IPS-15b (cell line): Measurements from ENCODE around the gene BLNK.

Experiments used
- H3K27me3 ChIP-seq: one replicate; pipeline ENCODE4 v1.6.1; 2013; ENCODE audit warnings: low read length; ENCODE audit not compliant: control insufficient read depth, insufficient read depth
- H3K36me3 ChIP-seq: one replicate; pipeline ENCODE4 v1.6.1; 2013; ENCODE audit warnings: low read length; ENCODE audit not compliant: control insufficient read depth, insufficient read depth
- H3K4me1 ChIP-seq: one replicate; pipeline ENCODE4 v1.6.1; 2013; ENCODE audit warnings: mild to moderate bottlenecking, low read length; ENCODE audit not compliant: control insufficient read depth, insufficient read depth
- H3K4me3 ChIP-seq: one replicate; pipeline ENCODE4 v1.5.1; 2013; ENCODE audit warnings: low read depth, low read length
- H3K9ac ChIP-seq: one replicate; pipeline ENCODE4 v1.6.1; 2013; ENCODE audit warnings: low read depth, mild to moderate bottlenecking, low read length
- H3K9me3 ChIP-seq: one replicate; pipeline ENCODE4 v1.6.1; 2013; ENCODE audit warnings: mild to moderate bottlenecking, low read length; ENCODE audit not compliant: control insufficient read depth, insufficient read depth

The BLNK gene

DNA sequence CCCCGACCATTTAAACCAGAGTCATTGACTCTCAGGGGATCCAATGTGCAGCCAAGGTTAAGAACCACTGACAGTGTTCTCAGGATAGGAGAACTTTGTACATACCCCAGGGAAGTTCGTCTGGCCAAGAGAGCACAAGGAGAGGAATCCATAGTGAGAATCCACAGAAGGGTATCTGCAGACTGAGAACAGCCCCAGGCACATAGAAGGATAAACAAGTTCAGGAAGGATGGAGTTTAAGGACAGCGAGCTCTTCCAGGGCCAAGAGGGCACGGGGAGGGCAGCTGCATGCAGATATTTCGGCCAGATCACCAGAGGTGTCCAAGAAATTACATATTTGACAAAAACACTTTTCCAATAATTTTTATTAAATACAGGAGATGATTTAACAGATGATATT lies 16.4 kb downstream of the BLNK start:
- no peak overlapping the region for H3K9ac ChIP-seq
- peaks cover 5% of the 10 kb centered on the region for H3K4me1 ChIP-seq
- no peaks in the 10 kb centered on the region for H3K36me3 ChIP-seq

DNA sequence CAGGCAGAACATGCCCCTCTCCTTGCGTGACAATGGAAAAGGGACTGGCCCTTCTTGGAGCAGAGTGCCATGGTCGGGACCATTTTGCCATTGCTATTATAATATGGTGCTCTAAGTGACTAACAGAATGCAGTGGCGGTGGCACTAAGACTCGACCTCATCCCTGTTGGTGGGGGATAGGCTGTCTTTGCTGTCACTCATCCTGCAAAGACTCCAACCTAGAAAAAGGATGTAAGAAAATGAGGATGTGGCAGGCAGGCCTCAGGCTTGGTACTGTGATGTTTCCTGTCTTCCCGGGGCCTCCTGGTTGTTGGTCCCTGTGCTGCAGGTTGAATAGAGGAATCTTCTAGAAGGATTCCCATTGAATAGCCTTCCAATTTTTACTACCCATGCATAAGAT lies 18.6 kb downstream of the BLNK start:
- no peak overlapping the region for H3K4me3 ChIP-seq
- H3K36me3 ChIP-seq = no peaks in the 10 kb centered on the region
- no peak overlapping the region for H3K9ac ChIP-seq
- H3K4me1 ChIP-seq = peaks cover 7% of the 10 kb centered on the region
- H3K9me3 ChIP-seq = no peaks in the 10 kb centered on the region
- no peaks in the 10 kb centered on the region for H3K27me3 ChIP-seq

More for the DNA sequence above, 16.4 kb downstream of the BLNK start:
- H3K27me3 ChIP-seq = no peaks in the 10 kb centered on the region
- no peaks in the 10 kb centered on the region for H3K9me3 ChIP-seq
- H3K4me3 ChIP-seq = no peak overlapping the region

DNA sequence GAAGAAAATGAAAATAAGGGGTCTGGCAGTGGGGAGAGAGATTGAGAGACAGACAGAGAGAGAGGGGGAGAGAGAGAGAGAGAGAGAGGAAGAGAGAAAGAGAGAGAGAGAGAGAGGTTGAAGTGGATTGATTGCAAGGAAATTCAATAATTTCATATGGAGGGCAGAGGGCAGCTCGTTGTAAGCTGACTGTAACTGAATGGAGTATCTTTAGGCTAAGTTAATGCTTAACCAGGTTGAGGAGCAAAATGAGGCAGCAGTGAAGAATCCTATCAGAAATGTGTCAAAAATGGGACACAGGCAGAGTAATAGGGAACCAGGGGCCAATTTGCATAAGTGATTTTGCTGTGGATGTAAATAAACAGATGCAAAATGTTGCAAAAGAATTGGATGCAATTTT lies 21.0 kb downstream of the BLNK start:
- Histone ChIP-seq H3K27me3 (no peaks in the 10 kb centered on the region), H3K36me3 (no peaks in the 10 kb centered on the region), H3K9ac (no peak overlapping the region), H3K9me3 (no peaks in the 10 kb centered on the region), H3K4me1 (peaks cover 4% of the 10 kb centered on the region), H3K4me3 (no peak overlapping the region)

DNA sequence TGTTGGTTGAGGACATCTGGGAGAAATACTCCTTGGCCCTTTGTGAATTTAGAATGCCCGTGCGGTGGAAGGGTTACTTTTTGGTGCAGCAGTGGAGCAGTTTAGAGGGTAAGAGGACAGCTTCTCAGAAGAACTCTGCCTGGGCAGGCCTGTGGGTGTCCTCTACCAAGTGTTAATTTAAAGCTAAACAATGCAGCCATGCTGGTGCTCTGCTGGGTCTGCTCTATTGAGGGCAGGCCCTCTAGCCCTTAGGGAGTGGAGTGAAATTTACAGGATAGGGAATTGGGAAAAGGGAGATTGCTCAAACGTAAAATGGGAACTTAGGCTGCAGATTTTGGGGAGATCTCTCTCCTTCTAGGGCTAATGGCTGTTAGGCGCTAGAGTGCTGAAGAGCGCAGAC lies 22.1 kb downstream of the BLNK start:
- Histone ChIP-seq H3K27me3 (no peaks in the 10 kb centered on the region), H3K4me1 (peaks cover 2% of the 10 kb centered on the region), H3K4me3 (no peak overlapping the region), H3K9me3 (no peaks in the 10 kb centered on the region), H3K9ac (no peak overlapping the region), H3K36me3 (no peaks in the 10 kb centered on the region)

DNA sequence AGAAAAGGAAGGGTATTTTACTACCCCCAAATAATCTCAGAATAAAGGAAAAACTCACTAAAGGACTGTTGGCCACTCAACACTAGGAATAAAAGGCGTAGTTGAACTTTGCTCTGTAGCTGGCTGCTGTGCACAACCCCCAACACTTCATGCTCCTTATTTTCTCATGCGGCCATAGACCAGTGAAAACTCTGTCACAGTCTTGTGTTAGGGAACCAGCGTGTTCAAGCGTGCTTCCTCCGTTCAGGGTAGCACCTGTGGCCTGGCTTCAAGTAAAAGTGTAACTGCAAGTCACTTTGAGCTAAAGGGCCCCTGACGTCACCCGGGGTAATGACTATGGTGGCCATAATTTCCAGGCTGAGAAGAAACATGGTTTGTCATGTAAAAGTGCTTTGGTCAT lies 27.0 kb downstream of the BLNK start:
- H3K27me3 ChIP-seq = no peaks in the 10 kb centered on the region
- no peaks in the 10 kb centered on the region for H3K36me3 ChIP-seq
- H3K4me3 ChIP-seq = no peak overlapping the region
- H3K9me3 ChIP-seq = no peaks in the 10 kb centered on the region
- no peaks in the 10 kb centered on the region for H3K4me1 ChIP-seq
- H3K9ac ChIP-seq = no peak overlapping the region

DNA sequence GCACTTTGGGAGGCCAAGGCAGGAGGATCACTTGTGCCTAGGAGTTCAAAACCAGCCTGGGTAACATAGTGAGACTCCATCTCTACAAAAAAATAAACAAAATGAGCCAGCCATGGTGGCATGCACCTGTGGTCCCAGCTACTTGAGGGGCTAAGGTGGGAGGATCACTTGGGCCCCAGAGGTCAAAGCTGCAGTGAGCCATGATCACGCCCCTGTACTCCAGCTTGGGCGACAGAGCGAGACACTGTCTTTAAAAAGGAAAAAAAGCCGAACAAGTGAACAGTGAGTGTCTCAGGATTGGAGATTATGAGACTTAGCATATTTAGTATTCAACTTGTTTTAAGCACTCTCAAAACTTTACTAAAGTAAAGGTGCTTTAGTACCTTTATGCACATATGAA lies 28.1 kb downstream of the BLNK start:
- H3K9me3 ChIP-seq = no peaks in the 10 kb centered on the region
- H3K36me3 ChIP-seq = no peaks in the 10 kb centered on the region
- no peaks in the 10 kb centered on the region for H3K27me3 ChIP-seq
- no peaks in the 10 kb centered on the region for H3K4me1 ChIP-seq
- no peak overlapping the region for H3K4me3 ChIP-seq
- no peak overlapping the region for H3K9ac ChIP-seq

DNA sequence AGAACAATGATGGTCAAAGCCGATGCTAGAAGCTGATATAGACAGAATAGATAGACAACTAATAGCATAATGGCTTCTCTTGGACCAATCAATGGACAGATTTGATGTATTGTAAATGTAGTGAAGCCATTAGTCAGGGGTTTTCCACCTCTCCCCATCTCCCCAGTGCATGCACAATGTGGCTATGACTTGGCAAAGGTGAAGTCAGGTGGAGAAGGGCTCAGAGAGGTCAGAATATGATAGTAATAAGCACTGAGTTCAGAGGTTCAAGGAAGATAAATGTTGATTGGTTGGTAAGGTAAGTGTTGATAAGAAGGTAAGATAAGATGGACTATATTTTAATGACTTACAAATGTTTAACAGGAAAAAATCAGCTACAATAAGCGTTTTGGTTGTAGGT lies 28.5 kb downstream of the BLNK start:
- no peaks in the 10 kb centered on the region for H3K36me3 ChIP-seq
- no peak overlapping the region for H3K9ac ChIP-seq
- no peaks in the 10 kb centered on the region for H3K4me1 ChIP-seq
- no peaks in the 10 kb centered on the region for H3K9me3 ChIP-seq
- no peaks in the 10 kb centered on the region for H3K27me3 ChIP-seq
- H3K4me3 ChIP-seq = no peak overlapping the region

DNA sequence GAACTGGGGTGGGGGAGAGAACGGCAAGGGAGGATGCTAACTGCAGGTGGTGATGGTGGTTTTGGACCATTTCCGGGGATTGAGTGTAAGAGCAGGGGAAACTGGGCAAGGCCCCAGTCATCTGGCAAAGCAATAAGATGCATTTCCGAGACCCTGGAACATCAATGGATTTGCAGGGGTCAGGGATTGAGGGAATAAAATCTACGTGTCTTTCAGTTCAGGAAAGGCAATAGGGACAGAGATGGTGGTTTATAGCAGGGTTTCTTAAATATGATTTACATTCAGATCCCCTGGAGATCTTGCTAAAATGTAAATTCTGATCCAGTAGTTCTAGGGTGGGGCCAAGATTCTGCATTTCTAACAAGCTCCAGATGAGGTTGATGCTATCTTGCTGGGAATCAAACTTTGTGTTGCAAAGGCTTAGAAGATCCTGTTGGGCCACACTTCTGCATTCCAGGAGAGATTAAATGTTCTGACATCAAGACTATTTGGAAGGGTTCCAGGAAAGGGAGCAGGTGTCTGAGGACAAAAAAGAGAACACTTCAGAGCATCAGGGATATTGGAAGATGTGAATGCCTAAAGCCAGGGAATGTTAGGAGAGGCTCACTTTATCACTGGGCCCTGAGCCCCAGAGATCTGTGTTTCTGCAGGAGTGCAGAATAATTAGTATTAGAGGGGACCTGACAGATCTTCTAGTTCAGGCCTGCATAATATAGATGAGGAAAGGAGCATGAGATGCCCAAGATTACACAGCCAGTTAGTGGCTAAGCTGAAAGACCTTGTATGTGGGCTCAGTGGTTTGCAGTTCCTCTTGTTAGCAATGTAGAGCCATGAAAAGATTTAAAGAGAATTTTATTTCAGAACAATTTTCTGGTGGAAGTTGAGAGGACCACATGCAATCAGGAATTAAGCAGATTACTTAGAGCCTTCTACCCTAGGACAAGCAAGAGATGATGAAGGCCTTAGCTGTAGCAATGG lies 32.4 kb downstream of the BLNK start:
- no peaks in the 10 kb centered on the region for H3K36me3 ChIP-seq
- H3K4me1 ChIP-seq = no peaks in the 10 kb centered on the region

DNA sequence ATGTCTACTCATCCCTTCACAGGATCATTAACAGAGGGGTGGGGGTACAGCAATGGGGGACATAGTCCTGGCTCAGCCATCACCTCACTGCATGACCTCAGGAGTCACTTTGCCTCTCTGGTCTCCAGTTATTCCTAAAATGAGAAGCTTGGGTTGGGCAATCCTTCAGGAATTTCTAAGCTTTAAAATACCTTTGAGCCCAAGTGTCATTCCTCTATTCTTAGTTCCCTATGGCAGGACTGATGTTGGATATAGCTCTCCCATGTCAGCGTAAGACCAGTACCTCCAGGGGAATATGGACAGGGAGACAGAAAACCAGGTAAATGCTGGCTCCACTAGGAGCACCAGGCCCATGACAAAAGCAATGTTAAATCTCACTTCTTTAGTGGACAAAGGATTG lies 34.5 kb downstream of the BLNK start:
- no peak overlapping the region for H3K9ac ChIP-seq
- H3K9me3 ChIP-seq = no peaks in the 10 kb centered on the region
- no peaks in the 10 kb centered on the region for H3K4me1 ChIP-seq
- no peaks in the 10 kb centered on the region for H3K36me3 ChIP-seq
- no peak overlapping the region for H3K4me3 ChIP-seq
- H3K27me3 ChIP-seq = no peaks in the 10 kb centered on the region

More for the DNA sequence above, 32.4 kb downstream of the BLNK start:
- Histone ChIP-seq H3K9ac (no peak overlapping the region), H3K9me3 (no peaks in the 10 kb centered on the region), H3K4me3 (no peak overlapping the region), H3K27me3 (no peaks in the 10 kb centered on the region)

DNA sequence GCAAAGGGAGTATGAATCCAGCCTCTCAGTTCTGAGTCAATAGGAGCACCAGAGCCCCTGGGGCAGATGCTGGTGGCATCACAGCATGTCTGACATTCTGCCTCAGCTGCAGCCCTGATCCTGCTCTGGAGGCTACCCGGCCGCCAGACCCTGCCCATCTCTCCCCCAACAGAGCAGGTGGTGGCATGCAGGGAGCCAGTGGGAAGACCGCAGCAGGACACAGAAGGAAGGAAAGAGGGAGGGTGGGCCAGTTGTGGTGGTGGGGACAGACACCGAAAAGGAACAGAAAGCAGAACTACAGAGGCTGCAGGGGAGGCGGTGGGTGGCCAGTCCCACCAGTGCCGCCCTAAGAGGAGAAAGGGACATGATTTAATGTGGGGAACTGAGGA lies 35.3 kb downstream of the BLNK start:
- no peaks in the 10 kb centered on the region for H3K36me3 ChIP-seq
- H3K27me3 ChIP-seq = no peaks in the 10 kb centered on the region
- H3K9ac ChIP-seq = no peak overlapping the region
- no peak overlapping the region for H3K4me3 ChIP-seq
- no peaks in the 10 kb centered on the region for H3K9me3 ChIP-seq
- no peaks in the 10 kb centered on the region for H3K4me1 ChIP-seq

DNA sequence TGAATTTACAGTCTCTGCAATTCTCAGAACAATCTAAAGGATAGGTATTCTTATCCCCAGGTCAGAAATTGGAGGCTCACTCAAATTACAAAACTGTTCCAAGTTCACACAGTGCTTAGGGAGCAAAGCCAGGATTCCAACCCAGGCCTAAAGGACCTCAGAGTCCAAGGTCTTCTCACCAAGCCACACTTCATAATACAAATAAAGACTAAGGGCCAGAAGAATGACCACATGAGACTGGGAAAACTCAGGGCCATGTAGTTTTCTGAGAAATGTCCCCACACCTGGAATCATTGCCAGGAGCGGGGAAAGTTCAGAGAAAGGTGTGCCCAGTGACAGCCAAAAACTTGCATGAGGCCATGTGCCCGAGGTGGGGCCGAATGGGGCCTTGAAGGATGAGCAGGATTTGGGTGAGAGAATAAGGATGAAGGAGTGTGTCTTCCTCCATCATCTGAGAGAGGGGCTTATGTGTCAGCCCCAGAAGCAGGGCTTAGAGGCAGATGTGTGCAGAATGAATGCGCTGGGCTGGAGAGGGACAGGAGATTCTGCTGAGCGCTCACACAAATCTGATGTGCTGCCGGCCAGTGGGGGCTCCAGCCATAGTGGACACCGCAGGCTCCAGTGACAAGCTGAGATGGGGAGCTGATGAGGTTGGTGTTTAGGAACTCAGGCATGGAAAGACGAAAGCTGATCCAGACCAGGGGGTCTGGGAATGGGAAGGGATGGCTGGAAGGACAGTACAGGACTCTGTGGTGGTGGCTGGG lies 35.9 kb downstream of the BLNK start:
- H3K9me3 ChIP-seq = no peaks in the 10 kb centered on the region
- H3K36me3 ChIP-seq = no peaks in the 10 kb centered on the region
- H3K27me3 ChIP-seq = no peaks in the 10 kb centered on the region

DNA sequence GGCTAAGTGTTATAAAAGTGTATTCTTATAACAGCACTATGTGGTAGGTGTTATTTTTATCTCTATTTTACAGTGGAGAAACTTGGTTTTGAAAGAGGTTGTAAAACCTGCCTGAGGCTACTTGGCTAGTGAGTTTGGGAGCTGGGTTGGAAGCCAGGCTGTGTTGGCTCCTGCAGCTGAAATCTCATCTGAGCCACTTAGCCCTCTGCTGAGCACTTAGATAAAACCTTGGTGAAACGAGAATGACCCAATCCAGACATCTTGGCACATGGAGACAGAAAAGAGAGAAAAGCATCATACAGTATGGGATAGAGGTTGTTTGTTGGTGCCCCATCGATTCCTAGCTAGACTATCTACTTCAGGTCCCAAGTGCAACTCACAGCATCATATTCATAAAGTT lies 37.4 kb downstream of the BLNK start:
- peaks cover 3% of the 10 kb centered on the region for H3K4me1 ChIP-seq
- H3K36me3 ChIP-seq = no peaks in the 10 kb centered on the region

More for the DNA sequence above, 35.9 kb downstream of the BLNK start:
- Histone ChIP-seq H3K9ac (no peak overlapping the region), H3K4me1 (no peaks in the 10 kb centered on the region), H3K4me3 (no peak overlapping the region)

More for the DNA sequence above, 37.4 kb downstream of the BLNK start:
- Histone ChIP-seq H3K27me3 (no peaks in the 10 kb centered on the region), H3K9me3 (no peaks in the 10 kb centered on the region), H3K9ac (no peak overlapping the region), H3K4me3 (no peak overlapping the region)
